IMR-90 (cell line): ENCODE results near the gene HEATR9. TPM values are rescaled to one million over a fixed set of nuclear protein-coding genes. Genes with fewer than 3 reads are reported as not detected.

ENCODE experiments used
- ATAC-seq: fragments of 200-7000 bp; cut with Tn5 transposase; 2 replicates; pipeline ENCODE4 v1.9.1; 2020; ENCODE audit warnings: low read depth, mild to moderate bottlenecking, moderate library complexity
- BruUV-seq: library from RNA; stranded (reverse); fragments of 400-500 nt; replicated peaks from 2 replicates; lab custom pipeline; 2021; lab: Mats Ljungman, UMichigan
- CTCF ChIA-PET: fragments of 300-600 bp; formaldehyde crosslinking; extraction: SDS; loops from one replicate; lab custom pipeline; 2021; ENCODE audit warnings: antibody characterized with exemption; lab: Yijun Ruan, JAX
- POLR2A ChIA-PET: fragments of 300-600 bp; sonication (Branson Sonifier 250); formaldehyde crosslinking; loops from one replicate; lab custom pipeline; 2022; ENCODE audit warnings: antibody characterized with exemption; ENCODE audit not compliant: unreplicated experiment; lab: Charles Lee
- DNase-seq: peaks from one replicate; pipeline ENCODE4 v3.0.0; 2013
- H2AFZ ChIP-seq: replicated peaks from 2 replicates; pipeline ENCODE3; 2013; ENCODE audit warnings: low read length, mild to moderate bottlenecking; ENCODE audit not compliant: poor library complexity
- H2AK5ac ChIP-seq: 2 replicates; pipeline ENCODE4 v1.6.1; 2013; ENCODE audit warnings: low read depth, low read length, inconsistent platforms
- H2AK9ac ChIP-seq: replicated peaks from 2 replicates; pipeline ENCODE3; 2013; ENCODE audit warnings: mild to moderate bottlenecking, low read depth, low read length, moderate library complexity; ENCODE audit not compliant: poor library complexity
- H2BK120ac ChIP-seq: 2 replicates; pipeline ENCODE4 v1.6.1; 2013; ENCODE audit warnings: low read depth, low read length, inconsistent platforms
- H2BK15ac ChIP-seq: 3 replicates; pipeline ENCODE4 v1.6.1; 2013; ENCODE audit warnings: low read depth, low read length, inconsistent platforms
- H2BK20ac ChIP-seq: 2 replicates; pipeline ENCODE4 v1.6.1; 2013; ENCODE audit warnings: low read depth, mild to moderate bottlenecking, inconsistent platforms, low read length, moderate library complexity
- H2BK5ac ChIP-seq: 2 replicates; pipeline ENCODE4 v1.6.1; 2013; ENCODE audit warnings: mild to moderate bottlenecking, low read depth, low read length, inconsistent platforms; ENCODE audit not compliant: poor library complexity, severe bottlenecking
- H3K14ac ChIP-seq: replicated peaks from 2 replicates; pipeline ENCODE4 v1.6.1; 2013; ENCODE audit warnings: low read depth, low read length, inconsistent platforms
- H3K18ac ChIP-seq: 2 replicates; pipeline ENCODE4 v1.6.1; 2013; ENCODE audit warnings: low read depth, low read length, control low read depth
- H3K23ac ChIP-seq: 2 replicates; pipeline ENCODE4 v1.6.1; 2013; ENCODE audit warnings: low read depth, low read length, inconsistent platforms
- H3K27ac ChIP-seq: 2 replicates; pipeline ENCODE4 v1.5.1; 2013; ENCODE audit warnings: mild to moderate bottlenecking, control low read depth, low read length; ENCODE audit not compliant: insufficient read depth
- H3K27me3 ChIP-seq: 2 replicates; pipeline ENCODE4 v1.6.1; 2013; ENCODE audit warnings: low read length; ENCODE audit not compliant: control insufficient read depth, insufficient read depth
- H3K36me3 ChIP-seq: 2 replicates; pipeline ENCODE4 v1.6.1; 2013; ENCODE audit warnings: low read length, mixed read lengths; ENCODE audit not compliant: control insufficient read depth, insufficient read depth
- H3K4ac ChIP-seq: 2 replicates; pipeline ENCODE4 v1.6.1; 2013; ENCODE audit warnings: low read depth, low read length, inconsistent platforms
- H3K4me1 ChIP-seq: 2 replicates; pipeline ENCODE4 v1.6.1; 2013; ENCODE audit warnings: low read length, mixed read lengths; ENCODE audit not compliant: control insufficient read depth, insufficient read depth
- H3K4me2 ChIP-seq: 2 replicates; pipeline ENCODE4 v1.6.1; 2013; ENCODE audit warnings: low read depth, mild to moderate bottlenecking, control low read depth, low read length, moderate library complexity
- H3K4me3 ChIP-seq: 2 replicates; pipeline ENCODE4 v1.5.1; 2013; ENCODE audit warnings: low read depth, mild to moderate bottlenecking, control low read depth, low read length, moderate library complexity; ENCODE audit not compliant: insufficient read depth
- H3K56ac ChIP-seq: 2 replicates; pipeline ENCODE4 v1.6.1; 2013; ENCODE audit warnings: low read length, inconsistent platforms; ENCODE audit not compliant: insufficient read depth; ENCODE audit errors: extremely low read depth
- H3K79me1 ChIP-seq, 2 experiments: 2 replicates each; pipeline ENCODE4 v1.6.1; 2013; ENCODE audit warnings: low read length in 2 of 2, inconsistent platforms in 1 of 2, low read depth in 1 of 2
- H3K9ac ChIP-seq: 2 replicates; pipeline ENCODE4 v1.6.1; 2013; ENCODE audit warnings: low read depth, low read length, control low read depth
- H3K9me1 ChIP-seq: 2 replicates; pipeline ENCODE4 v1.6.1; 2013; ENCODE audit warnings: low read length, inconsistent platforms; ENCODE audit not compliant: insufficient read depth
- H3K9me3 ChIP-seq: 2 replicates; pipeline ENCODE4 v1.6.1; 2013; ENCODE audit warnings: low read length; ENCODE audit not compliant: control insufficient read depth, insufficient read depth
- H4K20me1 ChIP-seq: 2 replicates; pipeline ENCODE4 v1.6.1; 2013; ENCODE audit warnings: low read length, inconsistent platforms; ENCODE audit not compliant: insufficient read depth
- H4K5ac ChIP-seq: 2 replicates; pipeline ENCODE4 v1.6.1; 2013; ENCODE audit warnings: mild to moderate bottlenecking, low read depth, low read length, control low read depth
- H4K8ac ChIP-seq, 2 experiments: 2 replicates each; pipeline ENCODE4 v1.6.1; 2013; ENCODE audit warnings: low read depth in 2 of 2, low read length in 2 of 2, control low read depth in 1 of 2, inconsistent platforms in 1 of 2
- H4K91ac ChIP-seq: 2 replicates; pipeline ENCODE4 v1.6.1; 2013; ENCODE audit warnings: low read depth, low read length, inconsistent platforms; ENCODE audit not compliant: insufficient read depth
- BHLHE40 ChIP-seq: fragments of 150-350 bp; IDR thresholded peaks from 2 replicates; pipeline ENCODE4 v1.6.1; 2016; ENCODE audit warnings: mild to moderate bottlenecking, low read depth, low read length
- ELK1 ChIP-seq: fragments of 150-350 bp; IDR thresholded peaks from 2 replicates; pipeline ENCODE4 v1.6.1; 2016; ENCODE audit warnings: low read depth, mild to moderate bottlenecking, low read length, moderate library complexity, borderline replicate concordance
- FOS ChIP-seq: fragments of 150-350 bp; IDR thresholded peaks from 2 replicates; pipeline ENCODE4 v1.6.1; 2016; ENCODE audit warnings: low read depth, low read length
- MAFK ChIP-seq: IDR thresholded peaks from 2 replicates; pipeline ENCODE4 v1.6.1; 2012; ENCODE audit warnings: low read depth, low read length, improper control_type of control experiment
- MAZ ChIP-seq: IDR thresholded peaks from 2 replicates; pipeline ENCODE4 v1.6.1; 2012; ENCODE audit warnings: low read depth, mild to moderate bottlenecking, low read length, improper control_type of control experiment, moderate library complexity, borderline replicate concordance
- NFE2L2 ChIP-seq: fragments of 150-350 bp; IDR thresholded peaks from 2 replicates; pipeline ENCODE4 v1.6.1; 2016; ENCODE audit warnings: low read depth, mild to moderate bottlenecking, low read length
- RAD21 ChIP-seq: IDR thresholded peaks from 2 replicates; pipeline ENCODE4 v1.6.1; 2012; ENCODE audit warnings: low read length, improper control_type of control experiment
- RCOR1 ChIP-seq: IDR thresholded peaks from 2 replicates; pipeline ENCODE4 v1.6.1; 2012; ENCODE audit warnings: mild to moderate bottlenecking, low read length, improper control_type of control experiment; ENCODE audit not compliant: insufficient replicate concordance
- RFX5 ChIP-seq: IDR thresholded peaks from 2 replicates; pipeline ENCODE4 v1.8.0; 2012; ENCODE audit warnings: low read depth, mild to moderate bottlenecking, low read length, moderate library complexity
- SMC3 ChIP-seq: fragments of 150-350 bp; IDR thresholded peaks from 2 replicates; pipeline ENCODE4 v1.6.1; 2016; ENCODE audit warnings: low read depth, mild to moderate bottlenecking, antibody characterized with exemption, low read length, moderate library complexity
- WGBS, 2 experiments: methylation state at CpG; one replicate each; pipeline versions ENCODE4 v1.1.5 to v1.1.7; 2013; ENCODE audit warnings: missing lambda C conversion rate in 2 of 2; ENCODE audit not compliant: insufficient read length in 1 of 2; ENCODE audit errors: extremely low coverage in 2 of 2; 5-methylcytosine and 5-hydroxymethylcytosine counted together
- dilution Hi-C: fragments of 300-500 bp; cut with HindIII; formaldehyde crosslinking; loops from one replicate; pipeline ENCODE4 v1.14.3; 2018; ENCODE audit warnings: low sequenced_read_pairs; ENCODE audit not compliant: unreplicated experiment
- in situ Hi-C: fragments of 300-500 bp; cut with MboI; formaldehyde crosslinking; loops from 3 replicates; pipeline ENCODE4 v1.14.3; 2019; ENCODE audit warnings: low sequenced_read_pairs, inconsistent platforms, mixed read lengths
- intact Hi-C: fragments of 100-400 bp; cut with micrococcal nuclease; formaldehyde crosslinking; loops from 2 replicates; pipeline ENCODE4 v1.10.0; 2022
- polyA plus RNA-seq, 3 experiments: library from polyadenylated mRNA; depleted of rRNA; stranded (reverse); fragments of >200 nt; gene quantifications; 2 replicates each; pipeline ENCODE4 v1.2.3, GENCODE V29; 2012; ENCODE audit warnings: low replicate concordance in 1 of 3
- total RNA-seq: library from RNA; depleted of rRNA; stranded (reverse); fragments of >200 nt; gene quantifications from 2 replicates; pipeline ENCODE4 v1.2.3, GENCODE V29; 2012

Gene HEATR9
- total and polyA plus RNA-seq, 2 of the 4 experiments (the other 2 are of a cell fraction): not detected

GRCh38 chr17:35875072-35875799 is 6.5 kb upstream of the HEATR9 start:
- intact Hi-C loops: no loop called here
- Histone ChIP-seq H3K9me1 (no peaks in the 10 kb centered on the region), H2BK15ac (no peak overlapping the region)

More at GRCh38 chr17:35875072-35875799, 6.5 kb upstream of the HEATR9 start:
- no peak overlapping the region for H2BK120ac ChIP-seq
- ChIA-PET CTCF (interaction anchor here (0.7 to 1.2 kb wide), 3 partner anchors 15 to 24 kb away, joined by 3 read pairs; no protein-coding TSS in a partner anchor), POLR2A (no interaction called here)
- no peak overlapping the region for H3K56ac ChIP-seq
- no peak overlapping the region for H3K4me2 ChIP-seq
- H3K18ac ChIP-seq: no peak overlapping the region
- TF ChIP-seq BHLHE40 (no peak), SMC3 (no peak), MAFK (no peak), ELK1 (no peak), RCOR1 (no peak), RAD21 (no peak), FOS (no peak), RFX5 (no peak), NFE2L2 (no peak), MAZ (no peak)
- no peaks in the 10 kb centered on the region for H3K36me3 ChIP-seq
- H2AFZ ChIP-seq: no peak overlapping the region
- no peak overlapping the region for H4K5ac ChIP-seq
- no peak overlapping the region for H4K91ac ChIP-seq
- H2AK5ac ChIP-seq: no peak overlapping the region
- no peak overlapping the region for H2AK9ac ChIP-seq
- no peaks in the 10 kb centered on the region for H4K20me1 ChIP-seq
- DNase-seq (no peak), ATAC-seq (no peak)
- H3K27ac ChIP-seq: no peak overlapping the region
- dilution Hi-C loops: no loop called here
- H3K27me3 ChIP-seq: peaks cover 3% of the 10 kb centered on the region; the same call in 1 of the 2 replicates
- no peak overlapping the region for H2BK20ac ChIP-seq
- no peaks in the 10 kb centered on the region for H3K9me3 ChIP-seq
- no peak overlapping the region for H3K9ac ChIP-seq
- in situ Hi-C loops: no loop called here
- no peak overlapping the region for H3K4ac ChIP-seq
- H3K4me1 ChIP-seq: no peaks in the 10 kb centered on the region
- H4K8ac ChIP-seq: no peak overlapping the region
- no peak overlapping the region for H3K4me3 ChIP-seq
- no peak overlapping the region for H3K14ac ChIP-seq
- H3K23ac ChIP-seq: no peak overlapping the region
- H3K79me1 ChIP-seq: no peaks in the 10 kb centered on the region
- BruUV-seq: no TSS peak
- H2BK5ac ChIP-seq: no peak overlapping the region
- WGBS, 2 experiments: no CpG with 5 or more reads among the region's 5 CpGs
